ENCODE measurements around the gene EIF4G1.

- no peak for TF ChIP-seq POLR2AphosphoS5 (IDR thresholded peaks at IDR 0.05; ENCODE audit: insufficient read depth, low read depth, low read length)
- TF ChIP-seq, protein P1, sequence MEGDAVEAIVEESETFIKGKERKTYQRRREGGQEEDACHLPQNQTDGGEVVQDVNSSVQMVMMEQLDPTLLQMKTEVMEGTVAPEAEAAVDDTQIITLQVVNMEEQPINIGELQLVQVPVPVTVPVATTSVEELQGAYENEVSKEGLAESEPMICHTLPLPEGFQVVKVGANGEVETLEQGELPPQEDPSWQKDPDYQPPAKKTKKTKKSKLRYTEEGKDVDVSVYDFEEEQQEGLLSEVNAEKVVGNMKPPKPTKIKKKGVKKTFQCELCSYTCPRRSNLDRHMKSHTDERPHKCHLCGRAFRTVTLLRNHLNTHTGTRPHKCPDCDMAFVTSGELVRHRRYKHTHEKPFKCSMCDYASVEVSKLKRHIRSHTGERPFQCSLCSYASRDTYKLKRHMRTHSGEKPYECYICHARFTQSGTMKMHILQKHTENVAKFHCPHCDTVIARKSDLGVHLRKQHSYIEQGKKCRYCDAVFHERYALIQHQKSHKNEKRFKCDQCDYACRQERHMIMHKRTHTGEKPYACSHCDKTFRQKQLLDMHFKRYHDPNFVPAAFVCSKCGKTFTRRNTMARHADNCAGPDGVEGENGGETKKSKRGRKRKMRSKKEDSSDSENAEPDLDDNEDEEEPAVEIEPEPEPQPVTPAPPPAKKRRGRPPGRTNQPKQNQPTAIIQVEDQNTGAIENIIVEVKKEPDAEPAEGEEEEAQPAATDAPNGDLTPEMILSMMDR (IDR thresholded peaks at IDR 0.05; ENCODE audit: extremely low read depth in 1 of 2, insufficient read depth in 1 of 2, low read depth in 1 of 2, low read length in 2 of 2), result no peak
- no peak for TF ChIP-seq POLR2A (IDR thresholded peaks at IDR 0.05; ENCODE audit: low read depth, low read length)
- TF ChIP-seq, protein P2, sequence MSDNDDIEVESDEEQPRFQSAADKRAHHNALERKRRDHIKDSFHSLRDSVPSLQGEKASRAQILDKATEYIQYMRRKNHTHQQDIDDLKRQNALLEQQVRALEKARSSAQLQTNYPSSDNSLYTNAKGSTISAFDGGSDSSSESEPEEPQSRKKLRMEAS (IDR thresholded peaks at IDR 0.05; ENCODE audit: insufficient read depth, insufficient read length), result no peak
- no peak for TF ChIP-seq EZH2 (IDR thresholded peaks at IDR 0.05; ENCODE audit: borderline replicate concordance, low read depth, low read length, severe bottlenecking)
- no peak for TF ChIP-seq MYC (IDR thresholded peaks at IDR 0.05; ENCODE audit: low read depth, low read length)
- TF ChIP-seq JUN (IDR thresholded peaks at IDR 0.05; ENCODE audit: borderline replicate concordance, insufficient read depth, insufficient read length, low read depth), result no peak
- TF ChIP-seq FOS (IDR thresholded peaks at IDR 0.05; ENCODE audit: borderline replicate concordance, insufficient read depth, low read length), result no peak
- no peak for TF ChIP-seq GATA2 (IDR thresholded peaks at IDR 0.05; ENCODE audit: insufficient read depth, insufficient read length, low read depth, low read length)
Observed at GRCh38 chr3:184354754-184355153, 40.3 kb downstream of the EIF4G1 start.
